Kidney epithelial cell (primary cell): Measurements from ENCODE around the gene C20orf204. TPM values are rescaled to one million over a fixed set of nuclear protein-coding genes. Genes with fewer than 3 reads are reported as not detected.

Source experiments
- DNase-seq: peaks from one replicate; pipeline ENCODE4 v3.0.0-alpha.2; 2010; ENCODE audit warnings: low read depth
- H3K27me3 ChIP-seq: 2 replicates; pipeline ENCODE4 v1.6.0; 2011; ENCODE audit warnings: low read length; ENCODE audit not compliant: control insufficient read depth, insufficient read depth
- H3K36me3 ChIP-seq: 2 replicates; pipeline ENCODE4 v1.5.1; 2011; ENCODE audit warnings: low read length; ENCODE audit not compliant: control insufficient read depth, insufficient read depth
- H3K4me3 ChIP-seq: 2 replicates; pipeline ENCODE4 v1.5.1; 2011; ENCODE audit warnings: low read depth, mild to moderate bottlenecking, control low read depth, low read length
- total RNA-seq: library from RNA; depleted of rRNA; stranded (reverse); fragments of >200 nt; gene quantifications from 2 replicates; pipeline ENCODE4 v1.2.3, GENCODE V29; 2015
- TF ChIP-seq, protein P1 (sequence below): IDR thresholded peaks from 2 replicates; pipeline ENCODE4 v1.5.1; 2011; ENCODE audit warnings: mild to moderate bottlenecking, moderate library complexity, low read length, control low read depth, inconsistent platforms; ENCODE audit not compliant: insufficient read depth, poor library complexity, severe bottlenecking

C20orf204 gene
- total RNA-seq, 1 donor from 2014 or later, result 0.21 TPM

DNA sequence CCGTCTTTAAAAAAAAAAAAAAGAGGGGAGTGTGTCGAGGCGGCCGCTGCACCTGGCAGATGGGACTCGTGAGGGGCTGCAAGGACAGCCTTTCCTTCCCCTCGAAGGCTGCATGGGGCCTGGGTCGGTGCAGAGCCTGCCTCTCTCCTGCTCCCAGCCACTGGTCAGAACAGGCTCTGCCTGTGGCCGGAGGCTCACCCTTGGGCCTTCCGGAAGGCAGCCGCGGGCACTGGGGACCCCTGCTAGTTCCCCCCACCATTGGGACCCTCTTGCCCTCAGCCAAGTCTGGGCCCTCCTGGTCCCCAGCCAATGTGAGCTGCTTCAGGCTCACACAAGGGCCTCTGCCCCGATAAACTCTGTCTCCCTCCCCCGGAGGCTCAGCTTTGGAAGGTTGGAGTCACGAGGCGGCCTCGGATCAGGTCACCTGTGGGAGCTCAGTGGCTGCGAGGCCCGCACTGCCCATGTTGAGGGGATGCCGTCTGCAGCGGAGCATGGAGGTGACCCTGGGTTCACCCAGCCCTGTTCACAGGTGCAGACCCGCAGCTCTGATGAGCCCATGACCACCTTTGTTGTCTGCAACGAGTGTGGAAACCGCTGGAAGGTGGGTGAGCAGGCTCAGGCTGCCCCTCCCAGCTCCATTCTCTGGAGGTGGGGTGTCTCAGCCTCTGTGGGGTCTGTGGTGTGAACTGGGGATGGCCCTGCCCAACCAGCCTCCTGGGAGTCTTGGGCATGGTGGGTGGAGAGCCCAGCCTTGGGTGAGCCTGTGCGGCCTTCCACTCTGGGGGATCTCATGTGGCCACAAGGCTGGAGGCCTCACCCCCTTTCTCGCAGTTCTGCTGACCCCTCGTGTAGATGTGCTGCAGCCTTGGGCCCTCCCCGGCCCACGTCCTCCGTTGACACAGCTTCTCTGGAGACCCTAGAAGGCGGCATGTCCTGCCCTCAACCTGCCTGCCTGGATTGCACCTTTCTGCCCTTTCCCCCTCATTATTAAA lies 35.7 kb downstream of the C20orf204 start:
- H3K36me3 ChIP-seq, result no peaks in the 10 kb centered on the region

DNA sequence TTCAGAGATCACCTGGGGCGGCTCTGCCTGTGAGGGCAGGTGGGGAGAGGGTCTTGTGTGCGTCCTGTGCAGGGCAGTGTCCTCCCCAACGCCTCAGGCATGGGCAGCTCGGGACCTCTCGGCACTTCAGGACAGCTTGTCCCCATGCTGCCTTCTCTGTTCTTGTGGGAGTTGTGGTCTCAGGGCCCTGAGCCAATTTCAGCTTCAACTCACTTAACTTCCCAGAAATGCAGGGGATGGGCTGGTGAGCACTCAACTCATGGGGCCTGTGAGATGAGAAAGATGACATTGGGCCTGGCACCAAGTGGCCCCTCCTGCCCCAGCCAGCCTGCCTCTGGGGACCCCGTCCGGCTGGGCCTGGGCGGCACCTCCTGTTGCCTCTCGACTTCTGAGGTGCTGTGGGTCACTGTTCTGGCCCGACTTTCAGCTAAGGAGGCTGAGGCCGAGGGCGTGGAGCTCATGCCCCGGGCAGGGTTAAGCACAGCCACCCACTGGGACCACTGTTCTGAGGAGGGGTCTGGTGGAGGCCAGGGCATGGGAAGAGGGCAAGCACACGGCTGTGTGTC lies 36.6 kb downstream of the C20orf204 start:
- Histone ChIP-seq H3K4me3 (no peak overlapping the region), H3K36me3 (no peaks in the 10 kb centered on the region), H3K27me3 (no peaks in the 10 kb centered on the region)
- no peak for DNase-seq
- TF ChIP-seq, protein P1, sequence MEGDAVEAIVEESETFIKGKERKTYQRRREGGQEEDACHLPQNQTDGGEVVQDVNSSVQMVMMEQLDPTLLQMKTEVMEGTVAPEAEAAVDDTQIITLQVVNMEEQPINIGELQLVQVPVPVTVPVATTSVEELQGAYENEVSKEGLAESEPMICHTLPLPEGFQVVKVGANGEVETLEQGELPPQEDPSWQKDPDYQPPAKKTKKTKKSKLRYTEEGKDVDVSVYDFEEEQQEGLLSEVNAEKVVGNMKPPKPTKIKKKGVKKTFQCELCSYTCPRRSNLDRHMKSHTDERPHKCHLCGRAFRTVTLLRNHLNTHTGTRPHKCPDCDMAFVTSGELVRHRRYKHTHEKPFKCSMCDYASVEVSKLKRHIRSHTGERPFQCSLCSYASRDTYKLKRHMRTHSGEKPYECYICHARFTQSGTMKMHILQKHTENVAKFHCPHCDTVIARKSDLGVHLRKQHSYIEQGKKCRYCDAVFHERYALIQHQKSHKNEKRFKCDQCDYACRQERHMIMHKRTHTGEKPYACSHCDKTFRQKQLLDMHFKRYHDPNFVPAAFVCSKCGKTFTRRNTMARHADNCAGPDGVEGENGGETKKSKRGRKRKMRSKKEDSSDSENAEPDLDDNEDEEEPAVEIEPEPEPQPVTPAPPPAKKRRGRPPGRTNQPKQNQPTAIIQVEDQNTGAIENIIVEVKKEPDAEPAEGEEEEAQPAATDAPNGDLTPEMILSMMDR, result no peak

More for the DNA sequence above, 35.7 kb downstream of the C20orf204 start:
- TF ChIP-seq, protein P1, result no peak
- H3K27me3 ChIP-seq, result no peaks in the 10 kb centered on the region
- no peak overlapping the region for H3K4me3 ChIP-seq
- DNase-seq, result no peak

DNA sequence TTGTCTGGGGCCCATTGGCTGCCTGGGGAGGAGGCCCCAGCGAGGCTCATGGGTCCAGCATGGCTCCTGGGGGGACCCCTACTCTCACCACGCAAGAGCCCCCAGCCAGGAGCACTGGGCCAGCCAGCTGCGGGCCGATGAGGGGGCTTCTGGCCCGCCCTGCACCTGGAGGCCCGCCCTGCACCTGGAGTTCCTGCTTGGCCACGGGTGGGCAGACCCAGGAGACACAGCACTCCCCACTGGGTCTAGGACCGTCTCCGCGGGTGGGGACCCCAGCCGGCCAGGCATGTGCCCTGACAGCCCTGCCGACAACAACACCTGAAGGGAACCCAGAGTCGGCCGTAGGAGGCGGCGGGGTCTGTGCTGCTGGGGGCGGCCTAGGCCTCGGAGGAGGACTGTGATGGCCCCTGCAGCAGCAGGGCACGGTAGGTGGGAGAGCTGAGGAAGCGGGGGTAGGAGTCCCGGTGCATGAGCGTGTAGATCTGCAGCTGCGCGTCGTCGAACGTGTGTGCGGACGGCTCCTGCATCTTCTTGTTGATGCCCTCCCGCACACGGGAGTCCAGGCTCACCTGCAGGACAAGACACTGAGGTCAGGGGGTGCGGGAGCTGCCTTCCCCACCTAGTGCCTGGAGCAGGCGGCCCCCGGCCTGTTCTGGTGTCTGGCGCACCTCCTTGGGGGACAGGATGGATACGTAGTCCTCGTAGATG lies 37.6 kb downstream of the C20orf204 start:
- Histone ChIP-seq H3K4me3 (no peak overlapping the region), H3K36me3 (no peaks in the 10 kb centered on the region), H3K27me3 (no peaks in the 10 kb centered on the region)
- TF ChIP-seq, protein P1, result no peak
- DNase-seq, result no peak

DNA sequence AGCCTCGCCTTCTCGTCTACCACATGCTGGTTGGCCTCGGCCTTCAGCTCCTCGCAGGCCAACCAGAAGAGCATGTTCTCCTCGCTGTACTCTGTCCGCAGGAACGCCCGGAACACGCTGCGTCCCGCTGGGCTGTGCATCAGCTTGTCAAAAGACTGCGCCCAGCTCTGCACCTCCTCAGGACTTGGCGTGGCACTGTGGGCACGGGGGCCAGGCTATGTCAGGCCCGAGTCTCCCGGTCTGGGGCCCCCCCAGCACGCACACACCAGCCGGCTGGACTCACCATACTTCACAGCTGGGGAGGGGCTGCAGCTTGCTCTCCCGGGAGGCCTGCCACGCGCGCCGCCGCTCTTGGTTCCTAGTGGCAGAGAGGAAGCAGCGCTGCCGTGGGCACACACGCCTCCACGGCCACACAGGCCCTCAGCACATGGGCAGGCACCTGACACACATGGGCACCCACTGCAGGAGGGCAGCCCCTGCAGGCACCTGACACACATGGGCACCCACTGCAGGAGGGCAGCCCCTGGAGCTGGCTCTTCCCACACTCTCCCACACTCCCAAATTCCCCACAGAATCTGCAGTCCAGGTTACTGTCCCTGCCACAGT lies 38.3 kb downstream of the C20orf204 start:
- TF ChIP-seq, protein P1, result no peak
- Histone ChIP-seq H3K36me3 (no peaks in the 10 kb centered on the region), H3K27me3 (no peaks in the 10 kb centered on the region), H3K4me3 (no peak overlapping the region)
- no peak for DNase-seq

DNA sequence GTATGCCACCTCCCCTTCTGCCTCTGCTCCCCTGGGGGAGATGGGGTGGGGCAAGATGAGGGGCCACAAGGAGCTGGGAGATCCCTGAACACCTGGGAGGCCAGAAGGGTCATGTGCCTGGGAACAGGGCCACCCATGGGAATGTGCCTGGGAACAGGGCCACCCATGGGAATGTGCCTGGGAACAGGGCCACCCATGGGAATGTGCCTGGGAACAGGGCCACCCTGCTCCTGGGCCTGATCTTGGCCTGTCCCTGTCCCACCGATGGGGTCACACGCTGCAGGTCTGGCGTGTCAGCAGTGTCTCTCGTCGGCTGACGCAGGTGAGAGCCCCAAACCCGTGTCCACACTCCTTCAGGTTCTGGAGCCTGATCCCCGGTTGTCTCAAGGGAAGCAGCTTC lies 39.0 kb downstream of the C20orf204 start:
- TF ChIP-seq, protein P1, result no peak
- no peak for DNase-seq
- H3K4me3 ChIP-seq, result no peak overlapping the region
- no peaks in the 10 kb centered on the region for H3K27me3 ChIP-seq
- no peaks in the 10 kb centered on the region for H3K36me3 ChIP-seq
